NCI-H1092 (cell line): ENCODE results near the gene LTF.
"Not testable (repeated sequence)": the region's sequence is repeated elsewhere in the genome, so short reads cannot be mapped to it uniquely, and the experiment has no call there.

ENCODE experiments used
- DNase-seq: peaks from one replicate; lab custom pipeline; 2025; lab: John Stamatoyannopoulos, UW

LTF gene

GRCh38 chr3:46440531-46441294 is 24.0 kb downstream of the LTF start:
- no peak for DNase-seq

- DNase-seq: no peak
Measured at GRCh38 chr3:46438831-46439230, 25.9 kb downstream of the LTF start.

GRCh38 chr3:46435081-46435726 is 29.5 kb downstream of the LTF start:
- DNase-seq: no peak

- no peak for DNase-seq
Measured at GRCh38 chr3:46433841-46434240, 30.9 kb downstream of the LTF start.

GRCh38 chr3:46433118-46433517 is 31.6 kb downstream of the LTF start:
- DNase-seq: not testable (repeated sequence)

GRCh38 chr3:46431905-46432304 is 32.8 kb downstream of the LTF start:
- DNase-seq: not testable (repeated sequence)

GRCh38 chr3:46430879-46431278 is 33.8 kb downstream of the LTF start:
- not testable (repeated sequence) for DNase-seq

GRCh38 chr3:46429671-46430070 is 35.0 kb downstream of the LTF start:
- DNase-seq: no peak

GRCh38 chr3:46429250-46429649 is 35.5 kb downstream of the LTF start:
- no peak for DNase-seq

GRCh38 chr3:46427916-46428833 is 36.5 kb downstream of the LTF start:
- DNase-seq: no peak

GRCh38 chr3:46427404-46427803 is 37.3 kb downstream of the LTF start:
- not testable (repeated sequence) for DNase-seq

GRCh38 chr3:46426476-46426875 is 38.2 kb downstream of the LTF start:
- not testable (repeated sequence) for DNase-seq

- DNase-seq: no peak
Measured at GRCh38 chr3:46423588-46423987, 41.1 kb downstream of the LTF start.

- no peak for DNase-seq
Measured at GRCh38 chr3:46422617-46423016, 42.1 kb downstream of the LTF start.

- no peak for DNase-seq
Measured at GRCh38 chr3:46420931-46421330, 43.8 kb downstream of the LTF start.

- no peak for DNase-seq
Measured at GRCh38 chr3:46419816-46420215, 44.9 kb downstream of the LTF start.

- DNase-seq: no peak
Measured at GRCh38 chr3:46417841-46418611, 46.7 kb downstream of the LTF start.

GRCh38 chr3:46416811-46417510 is 47.7 kb downstream of the LTF start:
- DNase-seq: no peak

- DNase-seq: no peak
Measured at GRCh38 chr3:46416125-46416810, 48.4 kb downstream of the LTF start.

- DNase-seq: no peak
Measured at GRCh38 chr3:46414739-46415138, 50.0 kb downstream of the LTF start.

- DNase-seq: no peak
Measured at GRCh38 chr3:46413951-46414350, 50.8 kb downstream of the LTF start.
